CD4-positive, alpha-beta T cell treated with Interleukin-17A for 4 hours (primary cell): ENCODE measurements around the gene EPB41L4A.

Experiments used
- DNase-seq: peaks from one replicate; pipeline ENCODE4 v3.0.0-alpha.2; 2020; ENCODE audit warnings: mixed read lengths

The EPB41L4A gene

GRCh38 chr5:112350626-112351025, 68.5 kb downstream of the EPB41L4A start:
- no peak for DNase-seq

GRCh38 chr5:112349371-112349770, 69.7 kb downstream of the EPB41L4A start:
- DNase-seq, result no peak

- DNase-seq, result no peak
Measured at GRCh38 chr5:112348915-112349314, 70.2 kb downstream of the EPB41L4A start.

- no peak for DNase-seq
Measured at GRCh38 chr5:112348387-112348786, 70.7 kb downstream of the EPB41L4A start.

- no peak for DNase-seq
Measured at GRCh38 chr5:112346411-112347044, 72.5 kb downstream of the EPB41L4A start.

GRCh38 chr5:112344540-112344939, 74.5 kb downstream of the EPB41L4A start:
- DNase-seq, result no peak

GRCh38 chr5:112342389-112342788, 76.7 kb downstream of the EPB41L4A start:
- DNase-seq, result no peak

GRCh38 chr5:112339761-112340160, 79.3 kb downstream of the EPB41L4A start:
- DNase-seq, result no peak

GRCh38 chr5:112338681-112339337, 80.3 kb downstream of the EPB41L4A start:
- no peak for DNase-seq

GRCh38 chr5:112333331-112333781, 85.7 kb downstream of the EPB41L4A start:
- no peak for DNase-seq

GRCh38 chr5:112331892-112332291, 87.2 kb downstream of the EPB41L4A start:
- no peak for DNase-seq

GRCh38 chr5:112329419-112330090, 89.5 kb downstream of the EPB41L4A start:
- DNase-seq, result no peak

- no peak for DNase-seq
Measured at GRCh38 chr5:112323166-112323565, 95.9 kb downstream of the EPB41L4A start.

- DNase-seq, result no peak
Measured at GRCh38 chr5:112320408-112320807, 98.7 kb downstream of the EPB41L4A start.

- no peak for DNase-seq
Measured at GRCh38 chr5:112318346-112318745, 100.7 kb downstream of the EPB41L4A start.

- DNase-seq, result no peak
Measured at GRCh38 chr5:112317866-112318265, 101.2 kb downstream of the EPB41L4A start.

GRCh38 chr5:112316731-112317130, 102.3 kb downstream of the EPB41L4A start:
- no peak for DNase-seq

GRCh38 chr5:112316006-112316405, 103.1 kb downstream of the EPB41L4A start:
- no peak for DNase-seq

- DNase-seq, result no peak
Measured at GRCh38 chr5:112312295-112313275, 106.5 kb downstream of the EPB41L4A start.

- no peak for DNase-seq
Measured at GRCh38 chr5:112310746-112311145, 108.3 kb downstream of the EPB41L4A start.

- DNase-seq, result no peak
Measured at GRCh38 chr5:112308608-112309007, 110.5 kb downstream of the EPB41L4A start.

GRCh38 chr5:112306956-112307355, 112.1 kb downstream of the EPB41L4A start:
- no peak for DNase-seq

GRCh38 chr5:112304743-112305142, 114.3 kb downstream of the EPB41L4A start:
- DNase-seq, result no peak
